IgD-negative memory B cell (primary cell): ENCODE results near the gene PLCG1. TPM values are rescaled to one million over a fixed set of nuclear protein-coding genes. Genes with fewer than 3 reads are reported as not detected.
A peak's percentile ranks its signal among the peaks of the same experiment; 100 is the strongest.

Experiments used
- H3K27ac Mint-ChIP-seq, 3 donors: one replicate each; pipeline ENCODE4 v1.8.0; 2020 to 2022; ENCODE audit warnings: mild to moderate bottlenecking in 3 of 3, mixed read lengths in 3 of 3, moderate library complexity in 1 of 3
- H3K27me3 Mint-ChIP-seq: one replicate; pipeline ENCODE4 v1.8.0; 2021; ENCODE audit warnings: mixed read lengths
- H3K36me3 Mint-ChIP-seq: one replicate; pipeline ENCODE4 v1.8.0; 2020; ENCODE audit warnings: mild to moderate bottlenecking, mixed read lengths
- H3K4me1 Mint-ChIP-seq, 3 donors: one replicate each; pipeline ENCODE4 v1.8.0; 2020 to 2022; ENCODE audit warnings: mixed read lengths in 3 of 3, mild to moderate bottlenecking in 1 of 3
- H3K4me3 Mint-ChIP-seq, 4 donors: one replicate each; pipeline ENCODE4 v1.8.0; 2020 to 2022; ENCODE audit warnings: mild to moderate bottlenecking in 4 of 4, mixed read lengths in 4 of 4, moderate library complexity in 3 of 4
- H3K9me3 Mint-ChIP-seq, 3 donors: one replicate each; pipeline ENCODE4 v1.8.0; 2020 to 2021; ENCODE audit warnings: mixed read lengths in 3 of 3, mild to moderate bottlenecking in 1 of 3
- polyA plus RNA-seq: library from polyadenylated mRNA; unstranded; fragments of 300-500 nt; fragmentation: Illumina TruSeq; gene quantifications from one replicate; pipeline ENCODE4 v1.2.3, GENCODE V29; 2021

The PLCG1 gene
- 12.8 TPM for polyA plus RNA-seq

DNA sequence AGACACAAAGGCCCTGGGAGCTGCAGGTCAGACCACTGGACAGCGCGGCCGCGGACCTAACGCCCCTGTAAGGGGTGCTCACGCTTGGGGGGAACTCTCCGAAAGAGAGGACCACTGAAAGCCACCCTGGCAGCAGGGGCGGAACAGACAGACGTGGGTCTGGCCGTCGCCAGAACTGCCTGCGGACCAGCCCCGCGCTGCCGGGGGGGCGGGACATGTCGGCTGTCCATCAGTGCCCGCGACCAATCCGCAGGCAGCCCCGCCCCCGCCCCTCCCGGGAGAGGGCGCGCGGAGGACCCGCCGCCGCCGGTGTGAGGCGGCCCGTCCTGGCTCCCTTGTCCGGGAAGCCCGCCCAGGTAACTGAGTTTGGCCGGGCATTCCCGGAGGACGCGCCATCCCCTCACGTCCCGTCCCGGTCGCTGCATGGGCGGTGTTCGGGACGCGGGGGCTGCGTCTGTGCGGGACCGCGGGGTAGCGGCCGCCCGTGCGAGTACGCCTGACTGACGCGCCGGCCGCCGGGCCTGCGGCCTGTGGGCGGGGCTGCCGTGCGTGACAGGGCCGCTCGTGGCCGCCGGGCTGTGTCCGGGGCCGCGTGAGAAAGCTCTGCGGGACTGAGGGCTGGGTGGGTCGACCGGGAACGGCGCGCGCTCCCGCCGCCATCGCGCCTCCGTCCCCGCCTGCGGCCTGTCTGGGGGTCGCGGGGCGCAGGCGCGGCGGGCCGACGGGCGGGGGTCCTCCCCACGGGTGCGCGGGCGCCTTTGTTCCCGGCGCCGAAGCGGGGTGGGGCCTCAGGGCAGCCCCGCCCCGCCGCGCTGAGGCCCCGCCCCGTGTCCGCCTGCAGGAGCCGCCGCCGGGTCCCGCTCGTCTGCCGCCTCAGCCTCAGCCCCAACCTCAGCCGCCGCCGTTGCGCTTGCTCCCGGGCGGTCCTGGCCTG, at the start of gene PLCG1:
PLCG1 (plus strand) TSS at position 864 of the 934 bp plus-strand sequence. CDS start 99 bp downstream, outside the sequence.
- Mint-ChIP-seq H3K27ac (peak within 1 kb of the TSS; percentile 89 to 95 (median 93)), H3K9me3 (no peaks in the 10 kb centered on the region), H3K27me3 (no peaks in the 10 kb centered on the region), H3K4me1 (peaks cover 42 to 46% (median 43%) of the 10 kb centered on the region in 3 donors), H3K36me3 (no peaks in the 10 kb centered on the region), H3K4me3 (peak within 1 kb of the TSS; percentile 84 to 95 (median 92))

DNA sequence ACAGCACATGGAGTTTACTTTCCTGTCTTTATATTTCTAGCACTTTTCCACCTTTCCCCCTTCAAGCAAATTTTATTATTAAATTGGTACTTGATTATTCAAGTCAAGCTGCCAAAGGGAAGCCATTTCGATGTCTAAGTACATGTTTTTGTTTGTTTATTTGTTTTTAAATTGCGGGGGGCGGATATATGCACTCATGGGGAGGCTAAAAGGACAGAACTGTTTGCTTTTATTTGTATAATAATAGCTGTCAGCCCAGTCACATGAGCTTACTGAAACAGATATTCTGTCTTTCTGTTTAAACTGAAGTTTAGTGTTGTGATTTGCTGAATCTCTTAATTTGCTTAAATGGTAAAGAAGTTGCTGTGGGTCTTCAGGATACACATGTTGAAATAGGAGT, 49.6 kb upstream of the PLCG1 start:
- H3K4me3 Mint-ChIP-seq: peak overlapping the region in 1 of 4 donors; percentile 41
- H3K4me1 Mint-ChIP-seq: peaks cover 0 to 2% (median 0%) of the 10 kb centered on the region in 3 donors
- H3K27ac Mint-ChIP-seq: no peak overlapping the region
- H3K27me3 Mint-ChIP-seq: no peaks in the 10 kb centered on the region
- peaks cover 4% of the 10 kb centered on the region for H3K36me3 Mint-ChIP-seq
- H3K9me3 Mint-ChIP-seq: no peaks in the 10 kb centered on the region

DNA sequence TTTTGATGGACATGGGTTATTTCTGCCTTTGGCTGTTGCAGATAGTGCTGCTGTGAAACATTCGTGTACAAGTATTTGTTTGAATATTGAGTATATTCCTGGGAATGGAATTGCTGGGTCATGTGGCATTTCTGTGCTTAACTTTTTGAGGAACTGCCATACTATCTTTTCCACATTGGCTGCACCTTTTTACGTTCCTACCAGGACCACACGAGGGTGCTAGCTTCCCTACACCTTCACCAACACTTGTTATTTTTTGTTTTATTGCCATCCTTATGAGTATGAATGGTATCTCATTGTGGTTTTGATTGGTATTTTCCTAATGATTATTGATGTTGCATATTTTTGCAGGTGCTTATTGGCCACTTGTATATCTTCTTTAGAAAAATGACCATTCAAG, 47.8 kb upstream of the PLCG1 start:
- H3K36me3 Mint-ChIP-seq: peaks cover 8% of the 10 kb centered on the region
- no peaks in the 10 kb centered on the region for H3K27me3 Mint-ChIP-seq
- H3K4me3 Mint-ChIP-seq: peak overlapping the region in 1 of 4 donors; percentile 31
- no peaks in the 10 kb centered on the region for H3K9me3 Mint-ChIP-seq
- peaks cover 0 to 2% (median 0%) of the 10 kb centered on the region in 3 donors for H3K4me1 Mint-ChIP-seq
- no peak overlapping the region for H3K27ac Mint-ChIP-seq

DNA sequence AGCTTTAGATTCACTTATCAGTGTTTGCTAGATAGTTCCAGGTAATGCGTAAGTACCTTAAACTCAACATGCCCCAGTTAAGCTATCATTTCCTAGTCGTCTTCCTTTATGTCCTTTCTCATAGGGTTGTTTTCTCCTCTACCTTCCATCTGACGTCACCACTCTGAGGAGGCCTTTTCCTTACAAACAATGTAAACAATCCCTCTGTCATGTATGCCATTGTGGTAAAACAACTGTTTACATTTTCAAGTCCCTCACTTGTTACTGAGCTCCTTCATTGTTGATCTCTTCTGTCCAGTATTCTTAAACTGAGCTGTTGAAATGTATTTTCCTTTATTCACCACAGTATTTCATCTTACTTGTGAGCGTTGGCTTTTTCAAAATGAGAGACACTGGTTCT, 45.4 kb upstream of the PLCG1 start:
- Mint-ChIP-seq H3K4me1 (peaks cover 0 to 5% (median 2%) of the 10 kb centered on the region in 3 donors), H3K4me3 (no peak overlapping the region), H3K9me3 (no peaks in the 10 kb centered on the region), H3K27ac (peak overlapping the region in 1 of 3 donors; percentile 86), H3K36me3 (peaks cover 8% of the 10 kb centered on the region), H3K27me3 (no peaks in the 10 kb centered on the region)

DNA sequence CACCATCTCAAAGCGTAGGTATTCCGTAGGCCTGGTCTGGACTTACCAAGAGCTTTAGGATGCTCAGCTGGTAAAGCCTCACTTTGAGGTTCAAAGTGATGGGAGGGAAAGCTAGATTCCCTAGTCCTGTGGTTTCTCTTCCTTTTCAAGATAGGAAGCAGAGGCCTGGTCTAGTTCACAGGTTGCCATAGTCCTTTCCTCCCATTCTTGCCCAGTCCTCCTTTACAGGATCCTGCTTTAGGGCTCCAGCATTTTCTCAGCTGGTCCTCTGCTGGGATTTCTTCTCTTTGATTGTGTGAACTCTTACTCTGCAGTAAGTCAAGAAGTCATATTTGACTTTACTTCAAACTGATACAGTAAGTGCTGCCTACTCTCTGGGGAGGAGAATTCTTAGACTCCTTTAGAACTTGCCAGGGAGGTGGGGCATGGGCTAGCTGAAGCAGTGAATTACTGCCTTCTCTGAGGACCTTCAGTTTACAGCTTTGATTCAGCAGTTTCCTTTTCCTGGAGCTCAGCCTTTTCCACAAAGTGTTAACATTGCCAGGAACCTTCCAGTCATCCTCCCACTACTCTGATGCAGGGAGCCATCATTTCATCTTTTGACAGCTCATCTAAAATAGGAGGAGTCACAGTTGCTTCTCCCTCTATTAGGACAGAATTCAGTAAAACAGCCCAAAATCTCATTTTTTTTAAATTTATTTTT, 42.8 kb upstream of the PLCG1 start:
- Mint-ChIP-seq H3K36me3 (peaks cover 10% of the 10 kb centered on the region), H3K9me3 (no peaks in the 10 kb centered on the region), H3K4me3 (no peak overlapping the region), H3K27me3 (no peaks in the 10 kb centered on the region), H3K27ac (no peak overlapping the region), H3K4me1 (peaks cover 0 to 9% (median 3%) of the 10 kb centered on the region in 3 donors)

DNA sequence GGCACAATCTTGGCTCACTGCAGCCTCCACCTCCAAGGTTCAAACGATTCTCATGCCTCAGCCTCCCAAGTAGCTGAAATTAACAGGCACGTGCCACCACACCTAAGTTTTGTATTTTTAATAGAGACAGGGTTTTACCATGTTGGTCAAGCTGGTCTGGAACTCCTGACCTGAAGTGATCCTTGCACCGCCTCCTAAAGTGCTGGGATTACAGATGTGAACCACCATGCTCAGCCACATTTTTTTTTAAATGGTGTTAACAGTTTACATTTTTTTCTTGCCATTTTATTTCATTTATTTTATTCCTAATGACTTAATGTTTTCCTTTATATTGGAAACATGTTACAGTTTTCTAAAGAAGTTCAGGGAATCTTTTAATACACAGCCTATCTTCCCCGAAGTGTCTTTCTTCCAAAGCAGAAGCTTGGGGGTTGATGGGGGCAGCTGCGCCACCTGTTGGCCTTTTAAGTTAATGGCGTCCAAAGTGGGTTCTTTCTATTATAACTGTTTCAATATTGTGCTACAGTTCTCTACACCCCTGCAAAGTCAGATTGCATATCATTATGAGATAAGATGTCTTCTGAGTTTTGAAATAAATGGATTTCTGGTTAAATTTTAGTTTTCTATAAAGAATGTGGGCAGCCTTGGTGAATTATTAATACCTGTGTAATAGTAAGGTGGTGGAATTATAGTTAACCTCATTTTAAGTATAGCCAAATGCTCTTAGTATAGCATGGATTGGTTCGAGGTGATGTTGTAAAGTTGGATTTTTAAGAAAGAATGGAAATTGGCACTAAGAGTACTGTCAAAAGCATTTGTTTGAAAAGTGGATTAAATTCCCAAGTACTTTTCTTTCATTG, 42.0 kb upstream of the PLCG1 start:
- Mint-ChIP-seq H3K27ac (peak overlapping the region in 2 of 3 donors; percentile 3 to 78), H3K4me3 (peak overlapping the region in 1 of 4 donors; percentile 1), H3K36me3 (peaks cover 10% of the 10 kb centered on the region), H3K4me1 (peaks cover 0 to 9% (median 1%) of the 10 kb centered on the region in 3 donors), H3K27me3 (no peaks in the 10 kb centered on the region), H3K9me3 (no peaks in the 10 kb centered on the region)

DNA sequence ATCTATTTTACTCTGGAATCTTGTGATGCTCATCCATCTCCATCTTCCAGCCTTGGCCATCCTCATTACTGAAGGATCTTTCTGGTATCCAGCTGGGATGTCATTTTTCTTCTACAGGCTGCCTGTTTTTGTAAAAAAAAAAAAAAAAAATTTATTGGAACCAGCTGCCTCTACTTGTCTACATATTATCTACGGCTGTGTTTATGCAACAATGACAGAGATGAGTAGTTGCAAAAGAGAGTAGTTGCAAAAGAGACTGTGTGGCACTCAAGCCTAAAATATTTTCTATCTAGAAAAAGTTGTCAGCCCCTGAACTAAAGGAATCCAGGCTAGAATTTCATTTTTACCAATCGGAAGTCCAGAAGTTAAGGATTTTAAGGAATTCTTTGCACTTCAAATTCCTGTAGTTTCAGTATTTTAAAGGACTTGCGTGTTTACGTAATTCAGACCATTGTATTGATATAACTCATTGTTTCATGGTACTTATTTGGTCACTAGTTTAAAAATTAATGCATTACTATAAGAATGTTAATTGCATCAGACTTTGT, 38.6 kb upstream of the PLCG1 start:
- no peaks in the 10 kb centered on the region for H3K9me3 Mint-ChIP-seq
- peaks cover 7% of the 10 kb centered on the region for H3K36me3 Mint-ChIP-seq
- H3K27me3 Mint-ChIP-seq: no peaks in the 10 kb centered on the region
- H3K4me1 Mint-ChIP-seq: peaks cover 0 to 9% (median 1%) of the 10 kb centered on the region in 3 donors
- H3K27ac Mint-ChIP-seq: peak overlapping the region in 1 of 3 donors; percentile 28
- H3K4me3 Mint-ChIP-seq: no peak overlapping the region

DNA sequence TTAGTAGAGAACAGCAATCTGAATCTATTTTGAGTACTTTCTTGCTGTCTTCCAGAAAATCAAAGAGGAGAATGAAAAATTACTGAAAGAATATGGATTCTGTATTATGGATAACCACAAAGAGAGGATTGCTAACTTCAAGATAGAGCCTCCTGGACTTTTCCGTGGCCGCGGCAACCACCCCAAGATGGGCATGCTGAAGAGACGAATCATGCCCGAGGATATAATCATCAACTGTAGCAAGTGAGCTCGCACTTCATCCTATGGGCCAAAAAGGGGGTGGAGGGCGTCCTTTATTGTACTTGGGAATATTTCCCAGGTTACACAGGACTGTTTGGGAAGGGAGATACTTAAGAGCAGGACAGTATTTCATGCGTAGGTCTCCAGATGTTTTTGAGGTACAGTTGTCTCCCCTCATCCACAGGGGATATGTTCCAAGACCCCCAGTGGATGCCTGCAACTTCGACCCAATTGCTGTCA, 37.3 kb upstream of the PLCG1 start:
- H3K36me3 Mint-ChIP-seq: peaks cover 7% of the 10 kb centered on the region
- no peaks in the 10 kb centered on the region for H3K9me3 Mint-ChIP-seq
- peaks cover 0 to 9% (median 1%) of the 10 kb centered on the region in 3 donors for H3K4me1 Mint-ChIP-seq
- no peak overlapping the region for H3K27ac Mint-ChIP-seq
- H3K4me3 Mint-ChIP-seq: no peak overlapping the region
- H3K27me3 Mint-ChIP-seq: no peaks in the 10 kb centered on the region

DNA sequence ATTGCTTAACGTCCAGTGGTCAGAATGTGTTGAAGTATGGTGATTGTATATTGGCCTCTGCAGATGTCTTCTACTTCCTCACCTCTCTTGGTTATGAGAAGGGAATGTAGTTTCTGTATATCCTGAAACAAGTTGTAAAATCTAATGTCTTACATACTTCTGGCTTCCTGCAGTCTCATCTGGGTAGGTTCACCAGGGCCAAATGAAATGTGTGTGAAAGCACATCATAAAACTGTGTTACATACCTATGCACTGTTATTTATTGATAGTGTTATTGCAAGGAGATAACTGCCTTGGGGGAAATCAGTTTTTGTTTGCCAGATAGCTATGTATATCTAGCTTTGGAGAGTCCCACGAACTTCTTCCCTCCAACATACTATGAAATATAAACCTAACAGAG, 35.7 kb upstream of the PLCG1 start:
- no peaks in the 10 kb centered on the region for H3K27me3 Mint-ChIP-seq
- H3K9me3 Mint-ChIP-seq: no peaks in the 10 kb centered on the region
- no peak overlapping the region for H3K27ac Mint-ChIP-seq
- no peak overlapping the region for H3K4me3 Mint-ChIP-seq
- H3K4me1 Mint-ChIP-seq: peaks cover 0 to 4% (median 1%) of the 10 kb centered on the region in 3 donors
- H3K36me3 Mint-ChIP-seq: peaks cover 7% of the 10 kb centered on the region

DNA sequence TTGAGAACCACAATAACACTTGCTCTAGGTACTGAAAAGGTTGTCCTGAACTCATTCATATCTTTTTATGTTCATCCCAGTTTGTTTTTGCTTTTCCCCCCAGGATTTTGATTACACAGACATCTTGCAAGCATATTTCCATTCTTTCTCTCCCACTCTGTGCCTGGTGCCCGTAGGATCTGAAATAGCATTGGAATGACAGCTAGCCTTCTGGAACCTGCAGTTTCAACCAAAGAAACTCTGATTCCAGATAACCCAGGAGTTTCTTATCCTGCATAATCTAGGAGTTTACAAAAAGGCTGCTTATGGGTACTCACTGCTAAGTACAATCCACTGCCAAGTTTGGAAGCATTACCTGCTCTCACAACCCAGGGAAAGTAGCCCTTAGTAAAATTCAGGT, 28.8 kb upstream of the PLCG1 start:
- Mint-ChIP-seq H3K27me3 (no peaks in the 10 kb centered on the region), H3K9me3 (no peaks in the 10 kb centered on the region), H3K27ac (no peak overlapping the region), H3K4me3 (no peak overlapping the region), H3K36me3 (peaks cover 3% of the 10 kb centered on the region), H3K4me1 (peaks cover 3 to 6% (median 4%) of the 10 kb centered on the region in 3 donors)

DNA sequence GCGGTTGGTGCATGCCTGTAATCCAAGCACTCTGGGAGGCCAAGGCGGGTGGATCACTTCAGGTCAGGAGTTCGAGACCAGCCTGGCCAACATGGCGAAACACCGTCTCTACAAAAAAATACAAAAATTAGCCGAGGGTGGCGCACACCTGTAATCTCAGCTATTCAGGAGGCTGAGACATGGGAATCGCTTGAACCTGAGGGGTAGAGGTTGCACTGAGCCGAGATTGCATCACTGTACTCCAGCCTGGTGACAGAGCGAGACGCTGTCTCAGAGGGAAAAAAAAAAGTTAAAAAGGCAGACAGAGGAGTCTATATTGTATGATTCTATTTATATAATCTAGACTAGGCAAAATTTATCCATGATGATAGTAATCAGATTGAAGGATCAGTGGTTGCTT, 27.3 kb upstream of the PLCG1 start:
- H3K9me3 Mint-ChIP-seq: no peaks in the 10 kb centered on the region
- no peak overlapping the region for H3K4me3 Mint-ChIP-seq
- H3K27ac Mint-ChIP-seq: no peak overlapping the region
- H3K36me3 Mint-ChIP-seq: peaks cover 3% of the 10 kb centered on the region
- H3K4me1 Mint-ChIP-seq: peaks cover 3 to 6% (median 4%) of the 10 kb centered on the region in 3 donors
- H3K27me3 Mint-ChIP-seq: no peaks in the 10 kb centered on the region

DNA sequence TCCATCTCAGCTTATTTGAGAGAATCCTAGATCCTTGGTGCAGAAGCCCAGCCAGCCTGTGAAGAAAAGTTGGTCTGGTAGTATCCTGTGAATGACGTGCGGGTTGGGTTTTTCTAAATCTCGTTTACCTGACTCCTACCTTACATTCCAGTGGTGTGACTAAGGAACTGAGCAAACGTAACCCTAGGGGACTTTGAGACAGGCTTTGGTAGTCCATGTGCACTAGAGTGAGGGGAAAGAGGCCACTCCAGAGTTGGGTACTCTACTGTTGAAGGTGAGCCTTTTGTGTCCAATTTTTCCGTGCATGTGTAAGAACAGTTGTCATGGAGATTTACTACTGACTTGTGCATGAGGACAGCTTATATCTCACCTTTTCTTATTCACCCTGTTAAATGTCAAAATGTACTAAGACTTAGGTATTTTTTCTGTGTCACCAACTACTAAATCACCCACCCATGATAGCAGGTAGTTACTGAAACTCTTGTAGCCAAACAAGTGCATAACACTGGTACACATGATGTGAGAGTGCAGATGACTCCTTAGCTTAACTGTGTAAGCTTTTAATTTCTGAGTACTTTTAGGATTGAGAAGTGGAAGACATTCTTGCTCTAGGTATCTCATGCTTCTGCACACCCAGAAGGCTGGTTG, 26.3 kb upstream of the PLCG1 start:
- Mint-ChIP-seq H3K36me3 (peaks cover 3% of the 10 kb centered on the region), H3K9me3 (no peaks in the 10 kb centered on the region), H3K27ac (no peak overlapping the region), H3K27me3 (no peaks in the 10 kb centered on the region), H3K4me1 (peaks cover 3 to 6% (median 4%) of the 10 kb centered on the region in 3 donors), H3K4me3 (no peak overlapping the region)

DNA sequence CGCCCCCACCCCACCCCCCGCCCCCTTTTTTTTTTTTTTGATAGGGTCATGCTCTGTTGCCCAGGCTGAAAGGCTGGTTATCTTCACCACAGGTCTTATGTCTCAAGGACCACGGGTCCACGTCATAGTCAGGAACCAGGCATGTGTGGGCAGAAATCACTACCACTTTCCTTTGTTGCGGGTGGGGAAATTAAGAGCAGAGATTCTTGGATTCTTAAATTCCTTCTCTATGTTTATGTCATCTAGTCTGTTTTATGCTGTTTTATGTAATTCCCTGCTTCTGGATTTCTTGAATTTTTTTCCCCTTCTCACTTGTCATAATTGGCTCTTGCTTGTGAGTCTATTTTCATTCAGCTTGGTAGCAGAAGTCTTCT, 25.8 kb upstream of the PLCG1 start:
- no peak overlapping the region for H3K27ac Mint-ChIP-seq
- H3K36me3 Mint-ChIP-seq: peaks cover 3% of the 10 kb centered on the region
- H3K27me3 Mint-ChIP-seq: no peaks in the 10 kb centered on the region
- H3K4me3 Mint-ChIP-seq: no peak overlapping the region
- peaks cover 3 to 6% (median 4%) of the 10 kb centered on the region in 3 donors for H3K4me1 Mint-ChIP-seq
- no peaks in the 10 kb centered on the region for H3K9me3 Mint-ChIP-seq
